ENCODE results near the gene GMDS. TPM values are rescaled to one million over a fixed set of nuclear protein-coding genes. Genes with fewer than 3 reads are reported as not detected.

The GMDS gene
- total RNA-seq, 6 experiments from 2014 or later, result 13.2 to 18.0 (median 14.7) TPM

DNA sequence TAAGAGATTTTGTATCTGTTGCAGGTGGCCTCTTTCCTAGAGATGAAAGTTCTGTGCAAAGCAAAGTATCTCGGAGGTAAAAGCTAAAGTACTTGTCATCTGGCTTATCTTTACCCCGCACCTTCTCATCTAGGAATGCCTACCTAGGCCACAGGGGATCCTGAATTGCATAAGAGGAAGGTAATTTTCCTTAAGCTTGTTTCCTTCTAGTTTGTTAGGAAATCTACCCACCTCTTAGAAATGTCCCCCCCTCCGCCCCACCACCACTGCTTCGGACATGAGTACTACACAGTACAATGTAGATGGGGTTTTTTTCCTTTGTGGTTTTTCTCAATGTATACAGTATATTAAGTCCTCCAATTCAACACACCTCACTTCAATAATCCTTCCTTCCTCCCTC, 614.2 kb downstream of the GMDS start:
- DNase-seq, result no peak
- peaks cover 8% of the 10 kb centered on the region for H3K4me1 Mint-ChIP-seq (ENCODE audit: low read depth)
- no peaks in the 10 kb centered on the region; the same call in 1 of the 2 replicates for H3K27me3 Mint-ChIP-seq (ENCODE audit: insufficient read depth)
- no peak overlapping the region for H3K4me3 Mint-ChIP-seq
- H3K36me3 Mint-ChIP-seq (ENCODE audit: low read depth), result no peaks in the 10 kb centered on the region
- H3K9me3 Mint-ChIP-seq, result no peaks in the 10 kb centered on the region
- TF ChIP-seq, protein P1, sequence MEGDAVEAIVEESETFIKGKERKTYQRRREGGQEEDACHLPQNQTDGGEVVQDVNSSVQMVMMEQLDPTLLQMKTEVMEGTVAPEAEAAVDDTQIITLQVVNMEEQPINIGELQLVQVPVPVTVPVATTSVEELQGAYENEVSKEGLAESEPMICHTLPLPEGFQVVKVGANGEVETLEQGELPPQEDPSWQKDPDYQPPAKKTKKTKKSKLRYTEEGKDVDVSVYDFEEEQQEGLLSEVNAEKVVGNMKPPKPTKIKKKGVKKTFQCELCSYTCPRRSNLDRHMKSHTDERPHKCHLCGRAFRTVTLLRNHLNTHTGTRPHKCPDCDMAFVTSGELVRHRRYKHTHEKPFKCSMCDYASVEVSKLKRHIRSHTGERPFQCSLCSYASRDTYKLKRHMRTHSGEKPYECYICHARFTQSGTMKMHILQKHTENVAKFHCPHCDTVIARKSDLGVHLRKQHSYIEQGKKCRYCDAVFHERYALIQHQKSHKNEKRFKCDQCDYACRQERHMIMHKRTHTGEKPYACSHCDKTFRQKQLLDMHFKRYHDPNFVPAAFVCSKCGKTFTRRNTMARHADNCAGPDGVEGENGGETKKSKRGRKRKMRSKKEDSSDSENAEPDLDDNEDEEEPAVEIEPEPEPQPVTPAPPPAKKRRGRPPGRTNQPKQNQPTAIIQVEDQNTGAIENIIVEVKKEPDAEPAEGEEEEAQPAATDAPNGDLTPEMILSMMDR (IDR thresholded peaks at IDR 0.05), result no peak
- H3K27ac Mint-ChIP-seq, result no peak overlapping the region

DNA sequence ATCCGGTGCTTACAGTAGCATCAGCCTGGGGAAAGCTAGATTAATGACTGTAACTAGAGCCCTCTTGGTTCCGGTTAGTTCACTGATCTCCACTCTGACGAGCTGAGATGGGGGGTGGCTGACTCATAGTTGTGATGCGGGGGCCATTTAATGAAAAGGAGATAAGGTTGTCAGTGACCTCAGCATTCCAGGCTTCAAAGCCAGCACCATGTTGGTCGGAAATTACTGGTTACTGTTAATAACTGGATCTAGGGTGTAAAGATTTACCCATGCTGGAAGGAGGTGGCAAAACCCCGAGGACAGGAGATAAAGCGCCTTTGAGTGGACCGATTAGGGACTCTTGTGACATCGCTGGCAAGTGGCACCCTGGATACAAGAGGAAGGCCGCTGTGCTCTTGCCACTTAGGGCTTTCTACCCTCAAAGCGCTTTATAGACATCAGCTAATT, 614.6 kb downstream of the GMDS start:
- Mint-ChIP-seq H3K4me1 (ENCODE audit: low read depth) (peaks cover 8% of the 10 kb centered on the region), H3K27ac (no peak overlapping the region), H3K4me3 (no peak overlapping the region), H3K9me3 (no peaks in the 10 kb centered on the region), H3K36me3 (ENCODE audit: low read depth) (no peaks in the 10 kb centered on the region), H3K27me3 (ENCODE audit: insufficient read depth) (no peaks in the 10 kb centered on the region; the same call in 1 of the 2 replicates)
- no peak for DNase-seq
- TF ChIP-seq, protein P1 (IDR thresholded peaks at IDR 0.05), result no peak

DNA sequence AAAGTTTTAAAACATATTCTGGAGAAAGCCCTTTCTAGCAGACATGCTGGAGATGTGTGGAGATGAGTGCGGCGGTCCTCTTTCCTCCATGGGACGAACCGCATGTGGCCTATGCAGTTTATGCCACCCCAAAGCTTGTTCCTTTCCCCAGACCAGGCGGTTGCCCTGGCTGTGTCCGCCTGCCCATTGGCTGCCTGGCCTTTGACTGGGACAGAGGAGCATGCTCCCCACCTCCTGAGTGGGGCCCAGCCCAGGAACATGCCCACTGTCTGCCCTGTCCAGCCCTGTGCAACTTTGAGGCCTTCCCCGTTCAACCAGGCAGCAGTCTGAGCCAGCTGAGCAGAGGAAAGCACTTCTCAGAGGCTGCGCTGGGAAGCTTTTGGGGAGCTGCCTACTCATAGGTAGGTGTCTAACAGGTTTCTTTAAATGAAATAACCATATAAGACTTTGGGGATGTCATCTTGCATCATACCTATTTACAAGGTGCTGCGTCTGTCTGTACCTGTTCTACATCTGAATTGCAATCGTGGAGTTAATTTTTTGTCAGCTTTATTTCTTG, 615.1 kb downstream of the GMDS start:
- TF ChIP-seq, protein P1 (IDR thresholded peaks at IDR 0.05), result no peak
- DNase-seq, result no peak
- peaks cover 13% of the 10 kb centered on the region for H3K4me1 Mint-ChIP-seq (ENCODE audit: low read depth)
- no peaks in the 10 kb centered on the region; the same call in 1 of the 2 replicates for H3K27me3 Mint-ChIP-seq (ENCODE audit: insufficient read depth)
- H3K27ac Mint-ChIP-seq, result no peak overlapping the region
- no peaks in the 10 kb centered on the region; the same call in 1 of the 2 replicates for H3K36me3 Mint-ChIP-seq (ENCODE audit: low read depth)
- no peak overlapping the region for H3K4me3 Mint-ChIP-seq
- no peaks in the 10 kb centered on the region for H3K9me3 Mint-ChIP-seq

DNA sequence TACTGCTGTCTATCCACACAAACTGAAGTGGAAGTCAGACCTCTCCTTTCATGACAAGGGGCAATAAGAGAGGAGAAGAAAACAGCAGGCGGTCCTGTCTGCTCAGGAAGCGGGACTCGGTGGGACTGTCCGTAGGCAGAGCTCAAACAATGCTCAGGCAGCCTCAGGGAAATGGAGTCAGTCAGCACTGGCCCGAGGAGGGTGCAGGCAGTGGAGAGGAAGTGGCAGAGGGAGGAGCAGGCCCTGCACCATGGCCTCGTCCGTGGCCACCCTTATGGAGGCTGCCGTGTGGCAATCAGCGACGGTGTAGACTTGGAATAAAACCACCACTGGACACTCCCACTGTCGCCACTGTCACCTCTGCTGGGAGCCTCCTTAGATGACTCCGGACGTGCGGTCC, 616.1 kb downstream of the GMDS start:
- Mint-ChIP-seq H3K27ac (no peak overlapping the region), H3K4me1 (ENCODE audit: low read depth) (peaks cover 16% of the 10 kb centered on the region), H3K27me3 (ENCODE audit: insufficient read depth) (no peaks in the 10 kb centered on the region; the same call in 1 of the 2 replicates), H3K36me3 (ENCODE audit: low read depth) (no peaks in the 10 kb centered on the region; the same call in 1 of the 2 replicates), H3K9me3 (no peaks in the 10 kb centered on the region), H3K4me3 (no peak overlapping the region)
- DNase-seq, result no peak
- TF ChIP-seq, protein P1 (IDR thresholded peaks at IDR 0.05), result no peak

DNA sequence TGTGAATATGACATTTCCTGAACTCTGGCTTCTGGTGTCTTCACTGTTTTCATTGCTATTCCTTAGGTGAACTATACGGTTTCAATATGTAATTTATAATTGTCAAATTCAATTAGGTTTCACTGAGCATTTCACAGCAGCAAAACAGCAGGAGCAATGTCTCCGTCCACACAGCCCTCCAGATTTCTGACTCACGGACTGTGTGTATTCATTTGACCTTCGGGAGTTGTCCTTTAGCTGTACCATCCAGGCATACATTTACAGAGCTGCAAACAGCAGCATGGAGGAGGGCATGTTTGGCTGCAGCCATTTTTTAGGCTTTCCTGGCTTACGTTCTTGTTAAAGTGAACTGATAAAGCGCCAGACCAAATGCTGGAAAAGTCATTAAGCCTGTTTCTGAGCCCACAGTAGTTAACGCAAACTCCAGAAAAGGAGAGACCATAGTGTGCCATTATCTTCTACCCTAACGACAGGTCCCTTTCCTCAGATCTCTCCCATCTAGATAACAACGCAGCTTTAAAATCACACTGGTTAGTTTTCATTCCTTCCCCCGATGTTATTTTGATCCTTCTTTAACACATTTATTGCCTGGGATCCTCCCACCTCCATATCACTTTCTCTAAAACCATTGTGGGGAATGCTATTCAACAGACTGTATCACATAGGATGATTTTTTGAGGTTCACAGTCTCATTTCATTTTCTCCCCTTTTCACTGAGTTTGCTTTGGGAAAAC, 617.4 kb downstream of the GMDS start:
- no peak for DNase-seq
- Mint-ChIP-seq H3K27me3 (ENCODE audit: insufficient read depth) (no peaks in the 10 kb centered on the region; the same call in 1 of the 2 replicates), H3K4me3 (no peak overlapping the region), H3K4me1 (ENCODE audit: low read depth) (peaks cover 16% of the 10 kb centered on the region), H3K27ac (no peak overlapping the region), H3K9me3 (no peaks in the 10 kb centered on the region), H3K36me3 (ENCODE audit: low read depth) (no peaks in the 10 kb centered on the region; the same call in 1 of the 2 replicates)
- TF ChIP-seq, protein P1 (IDR thresholded peaks at IDR 0.05), result no peak
